ENCODE measurements around the gene HES1.
"Not testable (repeated sequence)": the region's sequence is repeated elsewhere in the genome, so short reads cannot be mapped to it uniquely, and the experiment has no call there.

HES1 gene

GRCh38 chr3:194128202-194128918 is 7.6 kb upstream of the HES1 start:
- no peak for DNase-seq (ENCODE audit: low spot score)

DNA sequence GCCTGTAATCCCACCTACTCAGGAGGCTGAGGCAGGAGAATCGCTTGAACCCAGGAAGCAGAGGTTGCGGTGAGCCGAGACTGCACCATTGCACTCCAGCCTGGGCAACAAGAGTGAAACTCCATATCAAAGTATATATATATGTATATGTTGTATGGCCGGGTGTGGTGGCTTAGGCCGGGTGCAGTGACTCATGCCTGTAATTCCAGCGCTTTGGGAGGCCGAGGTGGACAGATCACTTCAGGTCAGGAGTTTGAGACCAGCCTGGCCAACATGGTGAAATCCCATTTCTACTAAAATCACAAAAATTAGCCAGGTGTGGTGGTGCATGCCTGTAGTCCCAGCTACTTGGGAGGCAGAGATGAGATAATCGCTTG is 7.0 kb upstream of the HES1 start:
- DNase-seq (ENCODE audit: low spot score): not testable (repeated sequence)

DNA sequence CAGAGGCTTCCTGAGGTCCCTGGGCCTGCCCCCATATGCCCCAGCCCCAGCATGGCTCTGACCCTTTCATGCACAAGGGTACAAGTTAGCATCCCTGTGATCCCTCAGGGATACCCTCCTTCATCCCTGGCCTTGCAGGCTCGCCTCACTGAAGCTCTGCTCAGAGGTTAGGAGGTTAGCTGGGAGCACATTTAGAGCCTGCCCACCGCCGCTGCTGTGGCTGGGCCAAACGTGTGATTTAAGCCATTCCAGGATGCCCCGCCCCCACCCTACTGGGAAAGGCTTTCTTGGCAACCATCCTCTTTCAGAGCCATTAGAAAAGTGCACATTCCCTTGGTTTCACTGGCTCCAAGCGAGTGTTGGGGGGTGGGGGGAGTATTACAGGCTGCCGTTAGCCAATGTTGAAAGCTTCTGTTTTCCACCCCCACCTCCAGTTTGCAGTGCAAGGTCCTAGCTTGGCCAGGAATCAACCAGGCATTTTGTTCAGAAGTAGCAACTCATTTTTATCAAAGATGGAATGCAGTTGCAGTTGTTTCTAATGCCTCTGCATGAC is 6.3 kb upstream of the HES1 start:
- DNase-seq (ENCODE audit: low spot score): no peak

- DNase-seq (ENCODE audit: low spot score): no peak
These were observed 5.8 kb upstream of the HES1 start for GRCh38 chr3:194130188-194130587.

- DNase-seq (ENCODE audit: low spot score): no peak
These were observed 5.0 kb upstream of the HES1 start for GRCh38 chr3:194130807-194131589.

- no peak for DNase-seq (ENCODE audit: low spot score)
These were observed 3.3 kb upstream of the HES1 start for GRCh38 chr3:194132465-194133286.

DNA sequence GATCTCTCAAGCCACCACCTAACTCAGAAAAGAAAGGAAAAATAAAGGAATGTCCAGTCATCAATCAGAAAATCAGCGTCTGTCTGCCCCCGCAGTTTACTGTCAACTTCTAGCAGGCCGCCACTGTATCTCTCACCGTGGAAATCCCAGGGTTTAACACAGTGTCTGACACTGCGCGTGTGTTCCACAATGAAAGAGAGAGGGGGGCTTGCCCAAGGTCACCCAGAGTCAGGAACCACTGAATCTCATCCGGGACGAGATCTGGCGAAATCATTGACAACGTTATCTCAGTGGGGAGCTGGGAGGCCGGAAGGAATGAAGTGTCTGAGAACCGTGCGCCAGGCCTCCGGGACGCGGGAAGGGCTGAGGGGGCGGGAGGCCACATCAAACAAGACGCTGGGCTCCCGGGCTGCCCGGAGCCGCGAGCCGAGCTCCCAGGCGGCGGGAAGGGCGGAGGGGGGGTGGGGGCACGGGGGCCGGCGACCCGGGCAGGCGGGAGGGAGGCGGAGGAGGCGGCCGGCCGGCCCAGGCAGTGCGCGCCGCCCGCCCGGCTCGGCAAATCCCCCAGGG is 2.2 kb upstream of the HES1 start:
- DNase-seq (ENCODE audit: low spot score): peak; percentile 41

DNA sequence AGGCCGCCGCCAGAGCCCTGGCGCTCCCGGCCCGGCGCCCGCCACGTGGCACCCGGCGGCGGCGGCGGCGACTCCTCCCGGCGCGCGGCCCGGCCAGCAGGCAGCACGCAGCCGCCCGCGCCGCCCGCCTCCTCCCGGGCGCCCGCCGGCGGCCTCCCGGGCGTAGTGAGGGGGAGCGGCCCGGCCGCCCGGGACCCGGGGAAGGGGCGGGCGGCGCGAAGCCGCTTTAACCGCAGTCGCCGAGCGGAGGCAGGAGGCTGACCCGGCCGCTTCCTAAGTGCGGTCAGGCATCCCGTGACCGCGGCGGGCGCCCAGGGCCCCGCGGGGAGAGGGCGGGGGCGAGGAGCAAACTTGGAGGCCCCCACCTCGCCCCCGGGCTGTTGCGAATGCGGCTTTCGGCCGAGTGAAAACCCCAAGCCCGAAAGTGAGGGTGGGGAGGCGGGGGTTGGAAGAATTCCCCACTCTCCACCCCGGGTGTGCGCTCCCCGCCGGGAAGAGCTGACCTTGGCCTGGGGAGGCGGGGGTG is 1.7 kb upstream of the HES1 start:
- DNase-seq (ENCODE audit: low spot score): peak; percentile 41

DNA sequence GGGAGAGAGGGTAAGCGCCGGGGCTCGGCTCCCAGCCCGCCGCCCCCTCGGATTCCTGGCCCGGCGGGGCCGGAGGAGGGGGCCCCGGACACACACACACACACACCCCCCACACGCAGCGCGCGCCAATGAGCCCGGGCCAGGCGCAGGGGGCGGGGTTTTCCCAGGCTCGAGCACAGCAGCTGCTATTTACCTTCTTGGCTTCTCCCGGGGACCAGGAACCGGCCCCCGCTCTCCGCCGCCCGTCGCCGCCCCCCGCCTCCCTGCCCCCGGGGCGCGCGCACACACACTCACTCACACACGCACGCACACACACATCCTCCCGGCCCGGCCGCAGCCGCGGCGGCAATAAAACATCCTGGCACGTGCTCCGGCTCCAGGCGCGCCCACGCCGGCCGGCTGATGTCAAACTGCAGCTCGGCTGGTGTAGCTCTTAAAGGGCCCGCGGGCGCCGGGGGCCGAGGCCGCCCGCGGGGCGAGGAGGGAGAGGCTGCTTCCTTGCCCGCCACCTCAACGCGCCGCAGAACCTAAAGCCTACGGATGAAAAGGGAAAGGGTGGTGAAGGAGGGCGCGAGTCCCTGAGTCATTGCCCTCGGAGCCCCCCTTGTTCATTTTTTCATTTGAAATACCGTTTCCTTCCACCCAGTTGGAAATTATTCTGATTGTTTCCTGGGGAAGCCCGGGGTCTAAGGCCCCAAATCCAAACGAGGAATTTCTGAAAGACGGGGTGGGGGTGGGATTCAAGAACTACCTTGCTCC is 1.0 kb upstream of the HES1 start:
- peak; percentile 93 for DNase-seq (ENCODE audit: low spot score)

DNA sequence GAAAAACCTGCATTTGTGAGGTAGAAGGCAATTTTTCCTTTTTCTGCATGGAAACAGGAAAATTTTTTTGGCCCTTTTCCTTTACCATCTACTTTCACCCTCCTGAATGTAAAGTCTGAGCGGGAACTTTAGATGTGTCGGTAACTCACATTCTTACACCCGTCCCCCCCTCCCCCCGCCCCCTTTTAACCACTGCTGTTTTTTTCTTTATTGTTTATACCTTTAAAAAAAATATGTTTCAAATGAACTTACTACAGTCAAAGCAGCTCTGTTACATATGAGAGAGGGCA is 487 bp upstream of the HES1 start:
- no peak for DNase-seq (ENCODE audit: low spot score)

DNA sequence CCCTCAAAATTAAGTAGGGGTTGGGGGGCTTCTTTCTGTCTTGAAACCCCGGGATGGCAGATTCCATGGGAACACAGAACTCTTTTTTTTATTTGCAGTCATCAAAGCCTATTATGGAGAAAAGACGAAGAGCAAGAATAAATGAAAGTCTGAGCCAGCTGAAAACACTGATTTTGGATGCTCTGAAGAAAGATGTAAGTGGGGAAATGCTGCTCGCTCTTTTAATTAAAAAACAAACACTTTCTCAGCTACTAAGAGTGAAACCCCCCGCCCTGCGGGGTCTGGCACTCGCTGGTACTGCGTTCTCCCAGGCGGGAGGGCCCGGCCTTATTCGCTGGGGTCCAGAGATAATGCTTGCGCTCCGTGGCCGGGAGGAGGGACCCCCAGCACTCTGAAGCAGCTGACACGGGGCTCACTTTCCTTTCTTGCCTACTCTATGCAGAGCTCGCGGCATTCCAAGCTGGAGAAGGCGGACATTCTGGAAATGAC is 615 bp downstream of the HES1 start:
- DNase-seq (ENCODE audit: low spot score): no peak

- peak; percentile 51 for DNase-seq (ENCODE audit: low spot score)
These were observed 1.1 kb downstream of the HES1 start for GRCh38 chr3:194137008-194137505.

GRCh38 chr3:194137506-194138474 is 1.8 kb downstream of the HES1 start:
- peak; percentile 28 for DNase-seq (ENCODE audit: low spot score)

- DNase-seq (ENCODE audit: low spot score): no peak
These were observed 2.8 kb downstream of the HES1 start for GRCh38 chr3:194138732-194139070.

GRCh38 chr3:194139071-194139813 is 3.3 kb downstream of the HES1 start:
- no peak for DNase-seq (ENCODE audit: low spot score)

GRCh38 chr3:194139814-194140391 is 4.0 kb downstream of the HES1 start:
- DNase-seq (ENCODE audit: low spot score): no peak

DNA sequence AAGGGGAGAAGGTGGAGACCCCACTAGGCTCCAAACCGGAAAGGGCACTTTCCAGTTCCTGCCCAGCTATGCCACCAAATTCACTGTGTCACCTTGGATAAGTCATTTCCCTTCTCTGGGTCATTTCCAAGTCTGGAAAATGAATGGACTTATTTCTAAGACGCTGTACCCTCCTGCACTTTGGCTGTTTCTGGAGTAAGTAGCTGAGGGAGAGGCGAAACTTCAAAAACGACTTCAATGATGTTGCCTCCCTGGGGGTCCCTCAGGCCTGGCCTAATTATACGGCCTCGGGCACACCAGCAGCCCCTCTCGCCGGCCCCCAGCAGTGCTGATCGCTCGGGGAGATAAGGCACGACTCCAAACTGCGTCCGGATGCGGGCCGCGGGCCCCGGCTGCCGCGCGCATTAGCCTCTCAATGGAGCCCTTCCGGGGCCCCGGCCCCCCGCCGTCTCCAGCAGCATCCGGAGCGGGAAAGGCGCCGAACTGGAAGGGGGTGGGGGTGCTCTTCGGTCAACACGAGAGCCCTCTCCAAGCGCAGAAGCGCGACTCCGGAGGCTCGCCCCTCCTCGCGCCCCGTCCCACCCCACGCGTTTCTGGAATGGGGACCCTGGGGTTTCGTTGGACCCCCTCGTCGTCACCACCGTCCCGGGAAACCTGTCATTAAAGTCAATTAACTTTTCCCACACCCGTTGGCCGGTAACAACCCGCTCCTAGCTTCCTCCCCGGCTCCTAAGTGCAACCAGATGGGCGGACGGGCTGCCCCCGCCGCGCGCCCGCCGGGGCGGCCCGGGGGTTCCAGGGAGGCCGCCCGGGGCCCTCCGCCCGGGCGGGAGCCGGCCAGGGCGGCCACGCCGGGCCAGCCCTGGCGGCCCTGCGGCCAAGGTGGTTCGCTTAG is 4.8 kb downstream of the HES1 start:
- peak; percentile 64 for DNase-seq (ENCODE audit: low spot score)
